NCI-H2227 (cell line): Measurements from ENCODE around the gene PIEZO1.

Experiments
- DNase-seq: peaks from one replicate; lab custom pipeline; 2025; ENCODE audit not compliant: unreplicated experiment; lab: John Stamatoyannopoulos, UW

Gene PIEZO1

DNA sequence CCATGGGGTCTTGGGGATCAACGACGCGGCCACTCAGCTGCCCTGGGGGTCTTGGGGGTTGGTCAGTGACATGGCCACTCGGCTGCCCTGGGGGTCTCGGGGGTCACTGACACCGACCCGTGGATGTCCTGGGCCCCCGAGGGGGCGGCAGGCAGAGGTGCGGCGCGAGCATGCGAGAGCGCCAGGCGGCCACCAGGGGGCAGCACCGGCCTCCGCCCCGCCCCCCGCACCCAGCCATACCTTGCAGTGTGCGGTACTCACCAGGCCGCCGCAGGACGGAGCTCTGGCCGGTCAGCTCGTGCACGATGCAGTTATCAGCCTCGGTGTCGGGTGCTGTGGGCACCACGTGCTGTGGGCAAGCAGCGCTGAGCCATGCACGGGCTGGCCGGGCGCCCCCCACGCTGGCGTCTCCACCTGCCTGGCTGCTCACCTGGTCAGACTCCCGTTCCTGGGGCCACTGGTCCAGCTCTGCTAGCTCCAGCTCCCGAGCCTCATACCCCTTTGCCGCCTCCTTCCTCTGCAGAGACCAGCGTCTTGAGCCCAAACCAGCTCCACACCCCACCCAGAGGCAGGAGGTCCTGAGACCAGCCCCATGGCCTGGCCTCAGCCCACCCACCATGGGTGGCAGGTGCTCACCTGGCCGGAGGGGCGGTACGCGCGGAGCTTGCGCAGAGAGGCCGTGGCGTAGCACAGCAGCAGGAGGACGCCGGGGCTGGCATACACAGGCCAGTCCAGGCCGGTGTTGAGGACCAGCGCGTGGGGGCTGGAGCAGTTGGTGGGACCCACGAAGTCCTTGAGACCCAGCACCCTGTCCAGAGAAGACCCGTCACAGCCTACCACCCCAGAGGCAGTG, 47.5 kb downstream of the PIEZO1 start:
- DNase-seq = peak; percentile 72

DNA sequence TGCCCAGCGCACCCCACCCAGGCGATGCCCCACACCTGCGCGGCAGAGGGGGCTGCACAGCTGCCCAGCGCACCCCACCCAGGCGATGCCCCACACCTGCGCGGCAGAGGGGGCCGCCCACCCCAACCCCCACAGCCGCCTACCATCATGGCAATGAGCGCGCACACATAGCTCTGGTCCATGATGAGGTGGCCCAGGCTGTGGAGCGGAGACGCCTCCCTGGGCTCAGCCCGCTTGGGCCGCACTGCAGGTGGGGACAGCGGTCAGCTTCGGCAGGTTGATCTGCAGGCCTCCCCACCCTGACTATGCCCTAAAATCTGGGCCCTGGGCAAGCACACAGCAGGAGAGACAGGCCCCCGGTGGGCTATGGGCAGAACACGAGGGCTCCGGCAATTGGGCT, 48.5 kb downstream of the PIEZO1 start:
- no peak for DNase-seq

DNA sequence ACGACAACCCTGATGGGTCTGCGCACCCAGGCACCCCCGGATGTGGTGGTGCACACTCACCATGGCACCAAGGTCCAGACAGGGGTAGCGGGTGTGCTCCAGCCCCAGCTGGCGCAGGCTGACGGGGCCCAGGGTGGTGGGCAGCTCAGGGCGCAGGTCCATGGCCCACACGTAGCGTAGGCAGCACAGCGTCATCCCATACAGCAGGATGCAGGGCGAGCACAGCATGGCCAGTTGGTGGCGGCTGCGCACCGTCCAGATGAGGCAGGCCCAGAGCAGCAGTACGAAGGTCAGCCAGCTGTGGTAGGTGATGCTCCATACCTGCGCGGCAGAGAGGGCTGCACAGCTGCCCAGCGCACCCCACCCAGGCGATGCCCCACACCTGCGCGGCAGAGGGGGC, 48.9 kb downstream of the PIEZO1 start:
- DNase-seq = no peak

DNA sequence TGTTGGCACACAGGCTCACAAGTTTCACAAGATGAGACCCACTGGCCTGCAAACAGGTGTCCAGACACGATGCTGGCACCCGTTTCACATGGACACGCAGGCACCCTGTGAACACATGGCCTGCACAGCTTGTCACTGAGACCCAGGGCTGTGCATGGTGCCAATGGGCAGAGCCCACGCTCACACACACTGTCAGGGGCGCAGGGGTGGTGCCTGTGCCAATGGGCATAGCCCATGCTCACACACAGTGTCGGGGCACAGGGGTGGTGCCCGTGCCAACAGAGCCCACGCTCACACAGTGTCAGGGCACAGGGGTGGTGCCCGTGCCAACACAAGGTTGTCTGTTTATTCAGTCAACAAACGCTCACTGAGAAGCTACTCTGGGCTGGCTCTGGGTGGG, 49.4 kb downstream of the PIEZO1 start:
- no peak for DNase-seq

DNA sequence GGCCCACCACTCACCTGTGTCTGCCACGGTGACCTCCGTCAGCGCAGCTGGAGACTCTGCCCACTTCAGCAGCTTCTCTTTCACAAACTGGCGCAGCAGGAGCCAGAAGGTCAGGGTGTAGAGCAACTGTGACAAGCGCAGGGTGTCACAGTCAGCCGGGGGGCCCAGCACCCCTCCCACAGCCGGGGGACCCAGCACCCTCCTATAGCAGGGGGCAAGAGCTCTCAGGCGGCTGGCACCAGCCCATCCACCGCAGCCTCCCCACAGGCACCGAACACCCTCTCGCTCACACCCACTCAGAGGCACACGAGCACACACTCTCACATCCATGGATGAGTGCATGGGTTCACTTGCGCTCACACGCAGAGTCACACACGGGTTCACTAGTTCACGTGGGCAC, 49.9 kb downstream of the PIEZO1 start:
- no peak for DNase-seq

DNA sequence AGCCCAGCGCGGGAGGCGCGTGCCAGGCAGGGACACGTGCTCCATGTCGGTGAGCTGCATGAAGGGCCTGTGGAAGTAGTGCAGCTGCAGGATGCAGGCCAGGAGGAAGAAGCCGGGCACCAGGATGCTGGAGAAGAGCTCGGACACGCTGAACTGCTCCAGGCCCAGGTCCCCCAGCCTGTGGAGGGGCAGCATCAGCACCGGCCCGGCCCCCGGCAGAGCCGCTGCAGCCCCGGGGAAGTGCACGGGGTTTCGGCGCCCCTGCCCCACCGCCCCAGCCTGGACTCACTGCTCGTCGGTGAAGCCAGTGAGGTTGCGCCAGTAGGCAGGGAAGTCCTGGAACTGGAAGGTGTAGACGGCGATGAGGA, 50.7 kb downstream of the PIEZO1 start:
- no peak for DNase-seq

DNA sequence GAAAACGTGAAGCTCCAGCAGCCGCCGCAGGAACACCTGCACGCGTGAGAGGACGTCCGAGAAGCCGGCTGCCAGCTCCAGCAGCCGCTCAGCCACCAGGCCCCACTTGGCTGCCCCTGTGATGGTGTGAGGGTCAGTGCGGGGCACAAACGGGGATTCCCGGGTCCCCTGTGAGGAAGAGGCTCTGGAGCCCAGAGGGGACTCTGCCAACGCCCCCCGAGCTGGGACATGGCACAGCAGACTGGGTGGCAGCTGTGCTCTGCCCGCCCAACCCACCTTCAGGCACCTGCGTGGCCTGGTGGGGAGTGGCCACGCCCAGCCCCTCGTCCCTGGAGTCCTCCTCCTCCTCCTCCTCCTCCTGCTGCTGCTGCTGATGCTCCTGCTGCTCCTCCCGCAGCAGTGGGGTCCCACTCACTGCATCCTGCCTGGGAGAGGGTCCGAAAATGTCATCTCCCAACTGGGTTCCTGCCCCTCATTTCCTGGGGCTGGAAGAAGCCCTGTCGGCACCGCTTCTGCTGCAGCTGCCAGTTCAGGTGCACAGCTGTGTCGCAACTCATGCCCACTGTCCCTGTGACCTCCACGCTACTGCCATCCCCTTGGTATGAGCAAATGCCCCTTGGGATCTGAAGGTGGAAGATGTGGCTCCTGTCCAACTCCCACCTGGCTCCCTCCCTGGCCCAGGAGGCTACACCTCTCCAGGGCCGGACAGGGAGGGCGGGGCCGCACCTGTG, 51.2 kb downstream of the PIEZO1 start:
- no peak for DNase-seq

DNA sequence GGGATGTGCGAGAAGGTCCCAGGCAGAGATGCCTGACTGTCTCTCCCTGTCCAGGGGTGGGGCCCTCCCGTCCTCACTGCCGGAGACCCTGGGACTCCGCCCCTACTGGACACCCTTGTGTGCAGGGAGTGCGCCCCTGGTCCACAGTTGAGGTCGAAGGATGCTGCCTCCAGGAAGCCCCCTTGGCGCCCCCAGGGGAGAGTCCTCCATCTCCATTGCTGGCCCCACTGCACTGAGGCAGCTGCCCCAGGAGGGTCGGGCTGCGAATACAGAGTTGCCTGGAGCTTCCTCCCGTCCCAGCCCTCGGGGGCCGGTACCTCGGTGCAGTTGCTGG, 52.1 kb downstream of the PIEZO1 start:
- no peak for DNase-seq

DNA sequence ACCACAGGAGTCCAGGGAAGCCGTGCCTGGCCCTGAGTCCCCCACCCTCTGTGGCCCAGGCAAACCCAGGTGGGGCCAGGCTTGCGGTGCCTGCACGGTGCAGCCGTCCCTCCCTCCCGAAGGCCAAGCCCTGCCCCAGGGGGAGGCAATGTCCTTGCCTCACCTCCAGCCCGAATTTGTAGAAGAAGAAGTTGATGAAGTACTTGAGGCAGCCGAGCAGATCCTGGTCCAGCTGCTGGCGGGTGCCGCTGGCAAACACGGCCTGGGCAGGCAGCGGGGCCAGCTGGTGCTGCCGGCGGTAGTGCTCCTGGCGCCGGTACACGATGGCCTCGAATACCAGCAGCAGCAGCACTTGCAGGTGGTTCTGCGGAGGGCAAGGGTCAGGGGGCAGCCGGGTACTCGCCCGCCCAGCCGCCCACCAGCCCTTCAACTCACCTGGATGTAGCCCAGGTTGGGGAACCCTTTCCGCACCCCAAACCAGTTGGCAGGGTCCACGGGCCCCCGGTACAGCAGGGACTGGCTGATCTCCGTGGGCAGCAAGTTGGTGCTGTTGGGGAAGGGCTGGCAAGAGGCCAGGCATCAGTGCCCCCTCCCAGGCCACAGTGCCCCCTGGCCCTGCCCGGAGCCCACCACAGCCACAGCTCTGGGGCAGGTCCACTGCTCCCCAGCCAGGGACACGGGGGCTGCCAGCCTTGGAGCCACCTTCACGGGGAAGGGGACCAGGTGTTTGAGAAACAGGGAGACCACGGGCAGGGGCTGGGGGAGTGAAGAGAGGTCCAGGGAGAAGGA, 52.7 kb downstream of the PIEZO1 start:
- no peak for DNase-seq

DNA sequence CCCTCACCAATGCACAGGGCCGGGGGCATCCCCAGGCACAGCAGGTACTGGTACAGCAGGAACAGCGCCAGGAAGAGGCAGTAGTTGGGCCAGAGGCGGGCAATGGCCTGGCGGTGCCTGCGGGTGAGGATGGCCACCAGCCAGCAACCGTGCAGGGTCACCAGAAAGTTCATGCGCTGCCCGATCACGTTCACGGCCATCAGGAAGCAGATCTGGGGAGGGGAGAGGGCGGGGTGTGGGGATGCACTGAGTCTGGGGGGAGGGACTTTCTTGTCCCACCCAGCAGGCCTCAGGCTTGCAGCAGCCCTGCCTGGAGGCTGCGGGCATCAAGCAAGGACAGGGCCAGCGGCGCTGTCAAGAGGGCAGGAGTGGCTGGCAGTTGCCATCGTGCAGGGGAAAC, 53.3 kb downstream of the PIEZO1 start:
- no peak for DNase-seq

DNA sequence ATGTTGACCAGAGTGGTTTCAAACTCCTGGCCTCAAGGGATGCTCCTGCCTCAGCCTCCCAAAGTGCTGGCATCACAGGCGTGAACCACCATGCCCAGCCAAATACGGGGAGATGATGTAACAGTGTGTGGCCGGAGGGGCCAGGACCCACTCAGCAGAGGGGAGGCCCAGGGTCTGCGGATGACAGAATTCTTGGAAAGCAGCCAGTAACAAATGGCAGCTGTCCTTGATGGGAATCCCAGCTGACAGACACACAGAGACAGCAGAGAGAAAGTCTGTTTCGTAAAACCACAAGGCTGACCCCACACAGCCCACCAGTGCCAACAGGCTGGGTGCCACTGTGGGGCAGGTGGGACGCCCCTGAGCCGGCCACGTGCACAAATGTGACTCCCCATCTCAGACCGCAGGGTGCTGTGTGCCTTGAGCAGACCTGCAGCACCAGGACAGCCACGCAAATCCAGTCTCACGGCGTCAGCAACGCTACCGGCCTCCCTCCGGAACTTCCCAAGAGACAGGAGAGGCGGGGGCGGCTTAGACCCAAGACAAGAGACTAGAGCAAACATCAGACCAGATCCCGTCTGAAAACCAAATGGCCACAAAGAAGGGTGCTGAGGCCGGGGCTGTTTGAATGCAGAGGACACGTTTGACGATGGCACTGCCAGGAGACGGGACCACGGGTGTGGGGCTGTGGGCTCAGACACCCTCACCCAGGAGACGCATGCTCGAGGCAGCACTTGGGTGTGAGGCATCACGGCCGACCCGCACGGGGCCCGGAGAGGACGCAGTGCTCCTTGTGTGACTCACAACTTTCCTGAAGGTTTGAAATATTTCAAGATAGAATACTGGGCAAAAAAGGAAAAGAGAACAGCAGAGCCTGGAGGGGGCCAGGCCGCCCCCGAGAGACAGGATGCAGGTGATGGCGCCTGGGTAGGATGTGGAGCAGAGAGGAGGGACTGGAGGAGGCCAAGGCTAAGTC, 54.1 kb downstream of the PIEZO1 start:
- DNase-seq = no peak

DNA sequence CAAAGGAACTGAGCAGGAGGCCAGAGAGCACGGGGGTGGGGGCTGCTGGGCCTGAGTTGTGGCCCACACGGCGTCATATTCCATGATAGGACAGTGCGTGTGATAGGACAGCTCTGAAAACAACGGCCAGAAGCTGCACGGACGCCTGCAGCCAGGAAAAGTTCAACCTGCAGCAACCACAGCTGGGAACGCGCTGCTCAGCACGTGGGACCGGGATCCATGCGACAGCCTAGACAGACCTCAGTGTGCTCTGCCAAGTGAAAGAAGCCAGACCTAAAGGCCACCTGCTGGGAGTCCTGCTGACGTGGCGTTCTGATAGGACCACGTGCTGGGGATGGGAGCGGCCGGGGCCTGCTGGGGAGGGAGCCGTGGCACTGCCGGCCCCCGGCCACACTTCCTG, 57.1 kb downstream of the PIEZO1 start:
- DNase-seq = no peak

DNA sequence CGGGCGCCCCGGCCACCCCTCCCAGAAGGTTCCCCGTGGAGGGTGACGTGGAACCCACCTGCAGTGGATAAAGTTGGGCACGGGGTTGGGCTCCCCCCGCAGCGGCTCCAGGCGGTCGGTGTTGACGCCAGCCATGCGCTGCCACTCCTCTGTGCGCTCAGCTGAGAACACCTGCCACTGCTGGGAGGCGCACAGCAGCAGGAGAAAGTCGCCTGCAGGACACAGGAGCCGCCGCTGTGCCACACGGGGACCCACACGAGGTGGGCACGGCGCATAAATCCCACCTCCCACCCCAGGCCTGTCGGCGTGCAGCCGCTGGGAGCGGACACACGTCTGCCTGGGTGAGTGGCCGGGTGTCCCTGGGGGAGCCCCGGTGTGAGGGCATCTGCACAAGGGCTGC, 58.0 kb downstream of the PIEZO1 start:
- DNase-seq = no peak

DNA sequence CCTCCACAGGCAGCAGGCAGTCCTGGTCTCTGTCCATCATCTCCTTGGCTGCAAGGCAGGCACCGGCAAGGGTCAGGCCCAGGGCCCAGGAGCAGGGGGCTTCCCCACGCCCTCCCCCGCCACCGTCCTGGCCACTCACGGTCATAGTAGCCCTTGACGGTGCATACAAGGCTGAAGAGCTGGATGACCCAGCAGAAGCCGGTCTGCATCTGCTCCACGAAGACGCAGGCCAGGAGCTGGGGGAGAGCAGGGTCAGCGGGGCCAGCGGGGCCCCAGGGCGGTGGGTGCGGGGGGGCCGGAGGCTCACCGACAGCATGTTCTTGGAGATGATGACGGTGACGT, 58.6 kb downstream of the PIEZO1 start:
- no peak for DNase-seq

DNA sequence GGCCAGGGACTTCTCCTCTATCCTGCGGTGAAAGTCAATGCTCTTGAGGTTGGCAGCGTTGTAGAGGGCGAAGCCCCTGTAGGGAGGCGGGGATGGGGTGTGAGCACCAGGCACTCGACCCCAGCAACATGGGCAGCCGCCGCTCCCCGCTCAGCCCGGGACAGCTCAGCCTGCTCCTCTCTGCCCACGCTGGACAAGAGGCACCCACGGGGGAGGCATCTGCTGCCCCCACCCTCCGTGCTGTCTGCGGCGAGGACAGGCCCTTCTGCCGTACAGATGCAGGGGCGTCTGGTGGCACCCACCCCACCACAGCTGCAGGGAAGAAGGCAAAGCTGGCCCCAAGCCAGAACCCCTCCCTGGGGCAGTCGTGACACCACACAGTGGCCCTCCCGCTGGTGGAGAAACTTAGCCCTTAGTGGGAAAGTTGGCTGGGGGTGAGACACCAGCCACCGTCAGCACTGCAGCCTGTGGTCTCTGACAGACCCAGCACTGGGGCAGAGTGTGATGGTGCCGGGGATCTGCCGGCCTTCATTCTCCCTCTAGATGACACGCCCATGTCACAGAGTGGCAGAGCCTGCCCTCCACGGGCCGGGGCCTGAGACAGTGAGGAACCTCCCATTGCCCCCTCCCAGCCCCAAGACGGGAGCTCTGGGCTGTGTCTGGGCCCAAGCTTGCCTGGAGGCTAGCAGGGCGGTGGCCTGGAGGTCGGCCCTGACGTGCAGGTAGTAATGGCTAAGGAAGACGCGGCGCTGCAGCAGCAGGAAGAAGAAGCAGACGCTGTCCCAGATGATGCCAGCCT, 59.2 kb downstream of the PIEZO1 start:
- no peak for DNase-seq

DNA sequence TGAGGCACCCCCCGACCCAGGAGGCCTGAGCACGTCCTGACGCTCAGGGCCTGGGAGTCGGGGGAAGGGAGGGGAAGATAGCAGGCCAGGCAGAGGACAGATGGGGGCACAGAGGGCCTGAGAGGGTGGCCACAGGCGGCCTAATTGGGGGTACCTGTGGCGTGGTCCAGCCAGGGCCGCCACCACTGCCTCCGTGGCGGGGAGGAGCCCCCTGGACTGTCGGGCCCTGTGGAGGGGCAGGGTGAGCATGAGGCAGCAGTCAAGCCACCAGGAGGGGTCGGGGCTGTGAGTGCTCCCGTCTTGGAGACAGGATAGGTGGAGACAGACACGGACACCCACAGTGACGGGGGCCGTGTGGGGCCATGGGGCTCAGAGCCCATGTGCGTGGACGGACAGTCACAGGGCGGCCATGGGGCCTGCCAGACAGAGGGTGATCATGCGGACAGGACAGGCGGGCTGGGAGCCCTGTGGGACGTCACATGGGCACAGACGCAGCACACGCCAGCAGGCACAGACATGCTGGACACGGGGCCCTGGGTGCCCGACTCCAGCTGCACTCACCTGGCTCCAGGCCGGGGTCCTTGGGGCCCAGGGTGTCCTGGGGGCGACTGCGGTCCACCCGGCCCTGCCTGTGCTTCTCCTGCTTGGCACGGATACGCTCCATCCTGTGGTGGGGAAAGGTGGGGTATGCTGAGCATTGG, 60.0 kb downstream of the PIEZO1 start:
- no peak for DNase-seq

DNA sequence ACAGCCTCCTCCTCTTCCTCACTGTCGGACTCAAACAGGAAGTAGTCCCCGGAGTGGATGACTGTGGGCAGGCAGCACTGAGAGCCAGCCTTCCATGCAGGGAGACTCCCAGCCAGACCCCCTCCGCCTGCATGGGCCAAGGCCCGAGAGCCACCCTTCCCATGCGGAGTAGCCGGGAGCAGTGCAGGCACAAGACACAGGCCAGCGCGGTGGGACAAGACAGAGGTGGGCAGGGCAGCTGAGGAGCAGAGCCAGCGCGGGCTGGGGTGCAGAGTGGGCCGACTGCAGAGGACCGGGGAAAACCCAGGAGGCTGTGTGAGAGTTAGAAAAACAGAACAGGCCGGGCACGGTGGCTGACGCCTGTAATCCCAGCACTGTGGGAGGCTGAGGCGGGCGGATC, 61.1 kb downstream of the PIEZO1 start:
- no peak for DNase-seq

DNA sequence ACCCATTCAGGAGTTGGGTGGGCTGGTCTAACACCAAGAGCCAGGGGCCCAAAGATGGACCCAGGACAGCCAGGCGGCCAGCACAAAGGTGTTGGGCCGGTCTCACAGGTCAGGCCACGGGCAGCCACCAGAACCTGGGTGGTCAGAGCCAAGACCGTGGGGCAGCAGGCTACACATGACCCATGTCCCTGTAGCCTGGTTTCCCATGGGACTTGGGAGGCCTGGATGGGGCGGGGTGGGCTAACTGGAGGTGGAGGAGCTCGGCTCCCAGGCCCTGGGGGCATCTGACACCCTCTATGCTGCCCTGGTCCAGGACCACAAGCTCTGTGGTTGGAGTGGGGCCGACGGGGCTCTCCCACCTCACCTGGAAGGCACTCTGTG, 61.5 kb downstream of the PIEZO1 start:
- no peak for DNase-seq

DNA sequence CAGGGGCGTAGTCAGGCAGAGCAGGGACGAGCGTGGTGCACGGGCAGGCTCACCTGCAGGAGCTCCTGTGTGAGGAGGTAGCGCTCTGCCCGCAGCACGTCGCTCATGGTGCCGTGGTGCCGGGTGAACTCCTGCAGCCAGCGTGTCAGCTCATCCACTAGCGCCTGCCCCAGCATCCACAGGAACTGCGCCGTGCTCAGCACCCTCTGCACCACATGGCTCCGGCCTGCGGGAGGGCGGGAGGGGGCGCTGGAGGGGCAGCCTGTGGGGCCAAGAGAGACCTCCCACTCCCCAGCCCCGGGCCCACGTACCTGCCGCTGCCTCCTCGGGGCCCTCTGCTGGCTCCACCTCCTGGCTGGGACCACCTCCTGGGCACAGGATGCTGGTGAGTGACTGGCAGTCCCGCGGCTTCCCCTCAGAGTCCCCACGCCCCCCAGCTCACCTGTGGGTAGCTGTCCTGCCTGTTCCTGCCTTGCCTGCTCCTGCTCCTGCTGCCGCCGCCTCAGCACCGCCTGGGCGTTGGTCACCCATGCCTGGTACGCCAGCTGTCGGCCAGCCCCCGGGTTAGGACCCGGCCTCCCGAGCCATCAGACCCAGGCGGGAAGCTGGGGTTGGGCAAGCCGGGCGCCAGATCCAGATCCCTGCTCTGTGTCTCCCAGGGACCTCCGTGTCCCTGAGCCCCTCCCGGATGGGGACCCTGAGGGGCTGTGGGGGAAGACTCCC, 62.1 kb downstream of the PIEZO1 start:
- no peak for DNase-seq
